ENCODE measurements around the gene PZP.

The PZP gene

DNA sequence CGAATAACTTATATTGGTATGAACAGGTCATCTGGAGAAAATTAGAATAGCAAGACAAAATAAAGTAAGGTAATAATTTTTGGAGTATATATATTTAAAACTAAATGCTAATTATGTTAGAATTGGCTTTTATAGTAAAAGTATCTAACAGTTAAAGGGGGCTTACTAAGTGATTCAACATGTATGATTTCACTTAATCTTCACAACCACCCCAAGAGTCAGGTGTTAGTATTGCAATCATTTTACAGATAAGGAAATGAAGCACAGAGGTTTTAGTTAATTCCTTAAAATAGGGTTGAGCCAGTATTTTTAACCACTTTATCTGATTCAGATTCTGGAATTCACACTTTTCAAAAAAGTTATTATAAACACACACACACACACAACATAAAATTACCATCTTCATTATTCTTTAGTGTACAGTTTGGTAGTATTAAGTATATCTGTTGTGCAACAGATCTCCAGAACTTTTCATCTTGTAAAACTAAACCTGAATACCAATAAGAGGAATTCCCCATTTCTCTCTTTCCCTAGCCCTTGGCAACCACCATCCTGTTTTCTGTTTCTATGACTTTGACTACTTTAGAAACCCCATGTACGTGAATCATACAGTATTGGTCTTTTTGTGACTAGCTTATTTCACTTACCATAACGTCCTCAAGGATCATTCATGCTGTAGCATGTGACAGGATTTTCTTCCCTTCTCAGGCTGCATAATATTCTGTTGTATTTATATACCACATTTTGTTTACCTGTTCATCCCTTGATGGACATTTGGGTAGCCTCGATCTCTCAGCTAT lies 104.9 kb downstream of the PZP start:
- peaks cover 0 to 99% of the 10 kb centered on the region in 2 donors for H3K36me3 ChIP-seq (replicated peaks in 1 of 2; ENCODE audit: control insufficient read depth in 2 of 2, insufficient read depth in 2 of 2, low read length in 2 of 2)
- no peak overlapping the region for H2AFZ ChIP-seq (ENCODE audit: low read length)
- no peak overlapping the region for H2BK5ac ChIP-seq (ENCODE audit: low read length)
- H3K23ac ChIP-seq (ENCODE audit: low read depth, low read length, poor library complexity) = no peak overlapping the region
- no peaks in the 10 kb centered on the region for H3K79me1 ChIP-seq (ENCODE audit: low read depth, low read length)
- H3K14ac ChIP-seq (ENCODE audit: low read length) = no peak overlapping the region
- no peak overlapping the region for H3K4me3 ChIP-seq (ENCODE audit: low read length in 2 of 2)
- H3K9ac ChIP-seq (ENCODE audit: low read depth, low read length, poor library complexity) = no peak overlapping the region
- no peak overlapping the region for H2BK12ac ChIP-seq (ENCODE audit: low read length)
- H2BK15ac ChIP-seq (ENCODE audit: low read length) = no peak overlapping the region
- no peak for DNase-seq (ENCODE audit: low spot score)
- H4K8ac ChIP-seq (ENCODE audit: low read depth, low read length) = no peak overlapping the region
- H3K4me2 ChIP-seq (ENCODE audit: insufficient read depth, low read length, poor library complexity, severe bottlenecking) = no peak overlapping the region
- no peak overlapping the region for H3K27ac ChIP-seq (replicated peaks; ENCODE audit: low read length)
- H3K4me1 ChIP-seq (ENCODE audit: control insufficient read depth in 2 of 2, insufficient read depth in 1 of 2, low read depth in 1 of 2, low read length in 2 of 2) = no peaks in the 10 kb centered on the region
- WGBS, 2 donors (ENCODE audit: extremely low coverage in 2 of 2, insufficient read length in 2 of 2, insufficient replicate concordance in 1 of 2) = no CpG with 5 or more reads among the region's 4 CpGs
- H2AK5ac ChIP-seq (ENCODE audit: low read depth, low read length) = no peak overlapping the region
- H3K27me3 ChIP-seq (ENCODE audit: control insufficient read depth in 3 of 3, insufficient read depth in 3 of 3, low read depth in 1 of 3, low read length in 3 of 3) = no peaks in the 10 kb centered on the region
- H4K91ac ChIP-seq (ENCODE audit: low read depth, low read length, poor library complexity) = no peak overlapping the region
- H2BK120ac ChIP-seq (ENCODE audit: low read depth, low read length) = no peak overlapping the region
- no peak overlapping the region for H3K4ac ChIP-seq (ENCODE audit: low read length)
- no peak overlapping the region for H3K18ac ChIP-seq (ENCODE audit: low read length)
- H3K9me3 ChIP-seq (replicated peaks in 1 of 2; ENCODE audit: control insufficient read depth in 2 of 2, insufficient read depth in 1 of 2, low read depth in 1 of 2, low read length in 2 of 2) = no peaks in the 10 kb centered on the region

DNA sequence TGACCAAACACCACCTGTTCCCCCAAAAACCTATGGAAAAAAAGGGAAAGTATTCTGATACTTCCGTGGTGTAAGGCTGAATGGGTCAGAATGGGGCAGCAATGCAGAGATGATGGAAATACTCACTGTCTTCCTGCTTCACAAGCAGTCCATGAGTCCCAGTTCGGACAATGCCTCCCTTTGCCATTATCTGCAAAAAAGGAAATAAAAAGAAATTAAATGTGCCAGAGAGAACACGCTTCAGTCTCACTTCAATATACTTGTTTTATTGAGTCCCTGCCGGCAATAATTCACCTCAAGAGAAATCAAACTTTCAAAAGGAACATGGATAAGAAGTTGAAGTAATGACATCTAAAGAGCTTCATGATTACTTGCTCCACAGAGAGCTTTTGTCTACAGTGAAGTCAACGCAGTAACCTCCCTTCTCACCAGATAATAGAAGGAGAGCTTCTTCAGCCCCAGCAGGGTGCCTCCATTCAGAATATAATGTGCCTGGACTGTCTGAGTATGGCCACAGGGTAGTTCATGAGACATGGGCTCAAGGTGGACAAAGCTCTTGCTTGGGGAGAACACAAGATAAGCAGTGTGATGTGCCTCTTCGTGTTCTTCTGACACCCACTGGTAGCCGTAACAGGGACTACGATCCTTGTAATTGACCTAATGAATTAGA lies 107.0 kb downstream of the PZP start:
- no peaks in the 10 kb centered on the region for H3K79me1 ChIP-seq (ENCODE audit: low read depth, low read length)
- no peak overlapping the region for H3K18ac ChIP-seq (ENCODE audit: low read length)
- no peak overlapping the region for H3K27ac ChIP-seq (replicated peaks; ENCODE audit: low read length)
- H3K36me3 ChIP-seq (replicated peaks in 1 of 2; ENCODE audit: control insufficient read depth in 2 of 2, insufficient read depth in 2 of 2, low read length in 2 of 2) = peaks cover 0 to 100% of the 10 kb centered on the region in 2 donors
- no peak overlapping the region for H3K4ac ChIP-seq (ENCODE audit: low read length)
- H3K14ac ChIP-seq (ENCODE audit: low read length) = no peak overlapping the region
- no peak overlapping the region for H3K4me3 ChIP-seq (ENCODE audit: low read length in 2 of 2)
- H2BK120ac ChIP-seq (ENCODE audit: low read depth, low read length) = no peak overlapping the region
- no peak for DNase-seq (ENCODE audit: low spot score)
- H2BK5ac ChIP-seq (ENCODE audit: low read length) = no peak overlapping the region
- no peaks in the 10 kb centered on the region for H3K9me3 ChIP-seq (replicated peaks in 1 of 2; ENCODE audit: control insufficient read depth in 2 of 2, insufficient read depth in 1 of 2, low read depth in 1 of 2, low read length in 2 of 2)
- WGBS, 2 donors (ENCODE audit: extremely low coverage in 2 of 2, insufficient read length in 2 of 2, insufficient replicate concordance in 1 of 2) = no CpG with 5 or more reads among the region's 8 CpGs
- no peak overlapping the region for H3K9ac ChIP-seq (ENCODE audit: low read depth, low read length, poor library complexity)
- H3K27me3 ChIP-seq (ENCODE audit: control insufficient read depth in 3 of 3, insufficient read depth in 3 of 3, low read depth in 1 of 3, low read length in 3 of 3) = no peaks in the 10 kb centered on the region
- no peak overlapping the region for H2AFZ ChIP-seq (ENCODE audit: low read length)
- H2BK15ac ChIP-seq (ENCODE audit: low read length) = no peak overlapping the region
- H2BK12ac ChIP-seq (ENCODE audit: low read length) = no peak overlapping the region
- H3K4me1 ChIP-seq (ENCODE audit: control insufficient read depth in 2 of 2, insufficient read depth in 1 of 2, low read depth in 1 of 2, low read length in 2 of 2) = no peaks in the 10 kb centered on the region
- H2AK5ac ChIP-seq (ENCODE audit: low read depth, low read length) = no peak overlapping the region
- H4K91ac ChIP-seq (ENCODE audit: low read depth, low read length, poor library complexity) = no peak overlapping the region
- H4K8ac ChIP-seq (ENCODE audit: low read depth, low read length) = no peak overlapping the region
- no peak overlapping the region for H3K23ac ChIP-seq (ENCODE audit: low read depth, low read length, poor library complexity)
- no peak overlapping the region for H3K4me2 ChIP-seq (ENCODE audit: insufficient read depth, low read length, poor library complexity, severe bottlenecking)

DNA sequence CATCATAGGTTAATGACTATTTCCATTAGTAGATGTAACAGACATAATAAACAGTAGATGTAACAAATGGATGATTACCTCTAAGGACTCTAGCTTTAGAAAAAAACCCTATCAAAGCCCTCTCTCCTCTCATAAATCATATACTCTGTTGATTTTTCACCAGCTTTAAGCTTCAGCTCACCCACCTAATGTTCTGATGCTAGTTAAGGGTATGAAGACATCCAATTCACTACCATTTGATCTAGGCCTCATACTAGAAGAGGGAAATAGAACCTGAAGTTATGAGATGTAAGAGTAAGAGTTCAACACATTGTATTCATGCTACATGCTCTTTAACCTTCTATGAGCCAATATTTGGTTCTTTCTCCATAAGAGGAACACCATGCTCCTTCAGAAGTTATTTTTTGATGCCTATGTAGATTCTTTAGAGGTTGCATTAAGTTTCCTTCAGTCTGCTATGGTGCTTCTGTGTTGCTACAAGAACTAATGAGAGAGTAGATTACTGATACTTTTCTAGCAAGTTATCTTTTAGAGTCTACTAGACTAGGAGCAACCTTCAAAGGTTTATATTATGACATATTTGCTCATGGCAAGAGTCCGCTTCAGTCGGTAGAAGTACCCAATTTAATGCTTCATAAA lies 108.5 kb downstream of the PZP start:
- no peak overlapping the region for H3K4me2 ChIP-seq (ENCODE audit: insufficient read depth, low read length, poor library complexity, severe bottlenecking)
- peaks cover 0 to 99% of the 10 kb centered on the region in 2 donors for H3K36me3 ChIP-seq (replicated peaks in 1 of 2; ENCODE audit: control insufficient read depth in 2 of 2, insufficient read depth in 2 of 2, low read length in 2 of 2)
- no peak overlapping the region for H2BK12ac ChIP-seq (ENCODE audit: low read length)
- no CpG with 5 or more reads among the region's 2 CpGs for whole genome bisulfite sequencing, 2 donors (ENCODE audit: extremely low coverage in 2 of 2, insufficient read length in 2 of 2, insufficient replicate concordance in 1 of 2)
- no peak overlapping the region for H2AFZ ChIP-seq (ENCODE audit: low read length)
- H3K18ac ChIP-seq (ENCODE audit: low read length) = no peak overlapping the region
- H2BK15ac ChIP-seq (ENCODE audit: low read length) = no peak overlapping the region
- no peak overlapping the region for H4K91ac ChIP-seq (ENCODE audit: low read depth, low read length, poor library complexity)
- H3K4me1 ChIP-seq (ENCODE audit: control insufficient read depth in 2 of 2, insufficient read depth in 1 of 2, low read depth in 1 of 2, low read length in 2 of 2) = no peaks in the 10 kb centered on the region
- no peak overlapping the region for H3K4ac ChIP-seq (ENCODE audit: low read length)
- DNase-seq (ENCODE audit: low spot score) = no peak
- no peaks in the 10 kb centered on the region for H3K79me1 ChIP-seq (ENCODE audit: low read depth, low read length)
- no peak overlapping the region for H2AK5ac ChIP-seq (ENCODE audit: low read depth, low read length)
- no peak overlapping the region for H3K27ac ChIP-seq (replicated peaks; ENCODE audit: low read length)
- H3K4me3 ChIP-seq (ENCODE audit: low read length in 2 of 2) = no peak overlapping the region
- no peak overlapping the region for H2BK5ac ChIP-seq (ENCODE audit: low read length)
- no peak overlapping the region for H3K14ac ChIP-seq (ENCODE audit: low read length)
- H4K8ac ChIP-seq (ENCODE audit: low read depth, low read length) = no peak overlapping the region
- no peak overlapping the region for H3K9ac ChIP-seq (ENCODE audit: low read depth, low read length, poor library complexity)
- no peaks in the 10 kb centered on the region for H3K27me3 ChIP-seq (ENCODE audit: control insufficient read depth in 3 of 3, insufficient read depth in 3 of 3, low read depth in 1 of 3, low read length in 3 of 3)
- H3K9me3 ChIP-seq (replicated peaks in 1 of 2; ENCODE audit: control insufficient read depth in 2 of 2, insufficient read depth in 1 of 2, low read depth in 1 of 2, low read length in 2 of 2) = no peaks in the 10 kb centered on the region
- no peak overlapping the region for H3K23ac ChIP-seq (ENCODE audit: low read depth, low read length, poor library complexity)
- H2BK120ac ChIP-seq (ENCODE audit: low read depth, low read length) = no peak overlapping the region

All from neuronal stem cell (in vitro differentiated cells).